Measurements from ENCODE around the gene MAN1C1. TPM values are rescaled to one million over a fixed set of nuclear protein-coding genes. Genes with fewer than 3 reads are reported as not detected.

MAN1C1 gene
- total and polyA plus RNA-seq, 9 of the 15 experiments (the other 6 are each of a cell fraction or from before 2014, with no cell fraction given), result 0.04 to 0.44 (median 0.10) TPM; not detected in 3

DNA sequence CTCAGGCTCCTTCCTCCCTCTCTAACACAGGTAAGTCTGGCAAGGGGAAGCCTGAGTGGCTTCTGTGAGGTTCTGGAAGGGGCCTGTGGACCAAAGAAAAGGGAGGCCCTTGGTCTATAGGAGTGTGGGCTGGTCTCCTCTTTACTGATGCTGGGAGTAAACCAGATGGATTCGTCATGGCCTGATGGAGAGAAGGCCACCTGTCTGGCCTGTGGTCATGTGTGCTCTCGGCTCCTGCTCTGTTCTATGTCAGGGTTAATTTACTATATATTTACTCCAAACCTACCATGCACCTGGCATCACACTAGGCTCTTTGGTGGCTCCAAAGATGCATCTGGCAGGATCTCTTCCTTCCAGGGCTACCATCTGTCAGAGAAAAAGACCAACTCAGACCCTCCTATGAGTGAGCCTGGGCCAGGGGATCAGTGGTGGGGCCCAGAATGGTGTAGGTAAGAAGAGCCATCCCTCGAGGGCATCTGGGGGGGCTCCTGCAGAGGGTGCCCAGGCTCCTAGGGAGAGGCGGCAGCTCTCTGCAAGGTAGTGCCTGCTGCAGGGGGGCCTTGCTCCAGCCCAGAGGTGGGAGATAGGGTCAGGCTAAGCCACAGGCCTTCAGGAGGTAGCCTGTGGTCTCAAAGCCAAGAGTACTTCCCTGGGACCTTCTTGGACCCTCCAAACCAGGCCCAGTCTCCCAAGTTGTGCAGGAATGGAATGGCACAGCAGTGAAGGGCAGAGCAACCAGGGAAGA lies 115.2 kb downstream of the MAN1C1 start:
- no peak for FAIRE-seq

More for the DNA sequence above, 115.2 kb downstream of the MAN1C1 start:
- BruUV-seq (replicated peaks), result no TSS peak
- H3K4me3 ChIP-seq, result no peak overlapping the region
- WGBS (ENCODE audit: insufficient coverage, low coverage, missing lambda C conversion rate), result 8% methylated on average over 4 of the region's 4 CpGs
- H3K9me3 ChIP-seq (replicated peaks; ENCODE audit: control insufficient read depth, insufficient read depth, low read depth, low read length), result no peaks in the 10 kb centered on the region
- ChIA-PET POLR2A (interaction anchor here (0.6 kb wide), 1 partner anchor 666 kb away, joined by 3 read pairs; no protein-coding TSS in a partner anchor), CTCF (ENCODE audit: low intra/inter-chr PET ratio) (no interaction called here)
- no peak overlapping the region for H2AFZ ChIP-seq (ENCODE audit: low read depth, low read length)
- no peak overlapping the region for H3K27ac ChIP-seq (ENCODE audit: extremely low read depth, low read depth, low read length)
- in situ Hi-C loops (cut with MboI), result no loop called here
- DNase-seq (ENCODE audit: extremely low read depth in 1 of 4, low spot score in 3 of 4) (no peak), ATAC-seq (no peak)
- 0 out of 2 replicates have a peak, but pooled peaks cover 8% of the 10 kb centered on the region for H4K20me1 ChIP-seq (replicated peaks; ENCODE audit: control insufficient read depth, insufficient read depth, low read length)
- H3K9me1 ChIP-seq (ENCODE audit: control insufficient read depth, insufficient read depth, low read length), result no peaks in the 10 kb centered on the region
- peaks cover 35 to 71% of the 10 kb centered on the region in 2 experiments for H3K27me3 ChIP-seq (ENCODE audit: control insufficient read depth in 2 of 2, insufficient read depth in 2 of 2, low read length in 2 of 2)
- no peak for TF ChIP-seq ZSCAN32 (CRISPR knock-in tag; IDR thresholded peaks at IDR 0.05)
- TF ChIP-seq NR2C2 (CRISPR knock-in tag; IDR thresholded peaks at IDR 0.05), result no peak
- no peak for TF ChIP-seq NR2C2 (tag; IDR thresholded peaks at IDR 0.05)
- TF ChIP-seq, protein P1, sequence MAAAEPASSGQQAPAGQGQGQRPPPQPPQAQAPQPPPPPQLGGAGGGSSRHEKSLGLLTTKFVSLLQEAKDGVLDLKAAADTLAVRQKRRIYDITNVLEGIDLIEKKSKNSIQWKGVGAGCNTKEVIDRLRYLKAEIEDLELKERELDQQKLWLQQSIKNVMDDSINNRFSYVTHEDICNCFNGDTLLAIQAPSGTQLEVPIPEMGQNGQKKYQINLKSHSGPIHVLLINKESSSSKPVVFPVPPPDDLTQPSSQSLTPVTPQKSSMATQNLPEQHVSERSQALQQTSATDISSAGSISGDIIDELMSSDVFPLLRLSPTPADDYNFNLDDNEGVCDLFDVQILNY (CRISPR knock-in tag; IDR thresholded peaks at IDR 0.05), result no peak
- TF ChIP-seq GTF2F1 (IDR thresholded peaks at IDR 0.05; ENCODE audit: low read depth, low read length), result no peak
- TF ChIP-seq DPF2 (IDR thresholded peaks at IDR 0.05), result no peak
- TF ChIP-seq ZNF165 (CRISPR knock-in tag; IDR thresholded peaks at IDR 0.05; ENCODE audit: borderline replicate concordance), result no peak
- TF ChIP-seq, protein P2, sequence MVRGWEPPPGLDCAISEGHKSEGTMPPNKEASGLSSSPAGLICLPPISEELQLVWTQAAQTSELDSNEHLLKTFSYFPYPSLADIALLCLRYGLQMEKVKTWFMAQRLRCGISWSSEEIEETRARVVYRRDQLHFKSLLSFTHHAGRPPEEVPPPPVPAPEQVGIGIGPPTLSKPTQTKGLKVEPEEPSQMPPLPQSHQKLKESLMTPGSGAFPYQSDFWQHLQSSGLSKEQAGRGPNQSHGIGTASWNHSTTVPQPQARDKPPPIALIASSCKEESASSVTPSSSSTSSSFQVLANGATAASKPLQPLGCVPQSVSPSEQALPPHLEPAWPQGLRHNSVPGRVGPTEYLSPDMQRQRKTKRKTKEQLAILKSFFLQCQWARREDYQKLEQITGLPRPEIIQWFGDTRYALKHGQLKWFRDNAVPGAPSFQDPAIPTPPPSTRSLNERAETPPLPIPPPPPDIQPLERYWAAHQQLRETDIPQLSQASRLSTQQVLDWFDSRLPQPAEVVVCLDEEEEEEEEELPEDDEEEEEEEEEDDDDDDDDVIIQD (CRISPR knock-in tag; IDR thresholded peaks at IDR 0.05), result no peak
- intact Hi-C loops (cut with micrococcal nuclease), result no loop called here
- no peak overlapping the region for H3K4me2 ChIP-seq (ENCODE audit: insufficient read depth, low read length)
- H3K36me3 ChIP-seq (ENCODE audit: control insufficient read depth, insufficient read depth, low read length), result no peaks in the 10 kb centered on the region
- H3K9ac ChIP-seq (ENCODE audit: insufficient read depth in 1 of 2, low read depth in 2 of 2, low read length in 2 of 2), result no peak overlapping the region
- H3K4me1 ChIP-seq (replicated peaks in 1 of 2; ENCODE audit: control insufficient read depth in 2 of 2, insufficient read depth in 2 of 2, low read length in 2 of 2), result peaks cover 0 to 9% of the 10 kb centered on the region in 2 experiments; a peak in 4 of 5 replicates
- no peaks in the 10 kb centered on the region for H3K79me2 ChIP-seq (ENCODE audit: control insufficient read depth, insufficient read depth, low read length)
